Psoas muscle (tissue), 8 donors: Measurements from ENCODE around the gene KDM4C. TPM values are rescaled to one million over a fixed set of nuclear protein-coding genes. Genes with fewer than 3 reads are reported as not detected.

Experiments used
- ATAC-seq, 4 donors: fragments of 200-7000 bp; cut with Tn5 transposase; one replicate each; pipeline ENCODE4 v1.9.1; 2020; ENCODE audit warnings: moderate library complexity in 3 of 4, mild to moderate bottlenecking in 2 of 4
- DNase-seq, 2 donors: peaks; one replicate each; pipeline ENCODE4 v3.0.0-alpha.2; 2020
- H3K27ac ChIP-seq: fragments of 200-600 bp; one replicate; pipeline ENCODE4 v1.8.0; 2022
- H3K27me3 ChIP-seq, 3 donors: fragments of 200-600 bp in 1 of 3; one replicate each; pipeline versions ENCODE4 v1.6.1 to v1.8.0; 2013 to 2022; ENCODE audit warnings: low read length in 2 of 3, mild to moderate bottlenecking in 2 of 3, moderate library complexity in 1 of 3; ENCODE audit not compliant: insufficient read depth in 3 of 3
- H3K36me3 ChIP-seq, 2 donors: fragments of 200-600 bp in 1 of 2; one replicate each; pipeline versions ENCODE4 v1.6.1 to v1.8.0; 2013 to 2022; ENCODE audit warnings: low read depth in 1 of 2, mild to moderate bottlenecking in 1 of 2, moderate library complexity in 1 of 2; ENCODE audit not compliant: insufficient read depth in 1 of 2
- H3K4me1 ChIP-seq: fragments of 200-600 bp; one replicate; pipeline ENCODE4 v1.8.0; 2022
- H3K4me3 ChIP-seq: fragments of 200-600 bp; one replicate; pipeline ENCODE4 v1.8.0; 2022; ENCODE audit warnings: mild to moderate bottlenecking
- H3K9me3 ChIP-seq: fragments of 200-600 bp; one replicate; pipeline ENCODE4 v1.8.0; 2022
- WGBS, 3 donors: extraction: QIAGEN DNeasy Blood & Tissue Kit; methylation state at CpG; one replicate each; pipeline versions ENCODE4 v1.1.6 to v1.1.7; 2013; 5-methylcytosine and 5-hydroxymethylcytosine counted together
- intact Hi-C, 2 donors: fragments of 100-400 bp; cut with DNase I; formaldehyde crosslinking; loops; one replicate each; pipeline versions ENCODE4 v1.11.0 to v1.14.2; 2022
- polyA plus RNA-seq, 3 donors: library from polyadenylated mRNA; stranded (reverse); fragments of 200-250 nt; gene quantifications; one replicate each; pipeline ENCODE4 v1.2.3, GENCODE V29; 2013
- total RNA-seq, 4 donors: library from RNA; stranded (reverse); fragmentation: NEBNext Ultra II Directional in 2 of 4; extraction: Animal tissue kit (Norgen Biotek cat#: 25700) in 2 of 4; gene quantifications; one replicate each; pipeline versions ENCODE4 v1.2.1 to v1.2.4, GENCODE V29; 2021 to 2023
- TF ChIP-seq, protein P1 (sequence below): fragments of 200-600 bp; IDR thresholded peaks from one replicate; pipeline ENCODE4 v1.8.0; 2022; ENCODE audit warnings: antibody characterized with exemption
- donor health status: healthy with polysubstance abuse.
- donor health status: DM: no; HTN: no; CAD: no; lungs with moderate emphysema.
- donor health status: Bipolar disorder and iron deficiency.
- donor health status: healthy.
- donor health status: DM: yes; HTN: yes; CAD: no.
- donor health status: DM: no; HTN: no; CAD: no.
- donor health status: DM: no; HTN: no; CAD: no.
- donor health status: DM: yes; HTN: yes; CAD: no.

The KDM4C gene
- total and polyA plus RNA-seq, 7 donors, result 2.7 to 13.0 (median 10.1) TPM

DNA sequence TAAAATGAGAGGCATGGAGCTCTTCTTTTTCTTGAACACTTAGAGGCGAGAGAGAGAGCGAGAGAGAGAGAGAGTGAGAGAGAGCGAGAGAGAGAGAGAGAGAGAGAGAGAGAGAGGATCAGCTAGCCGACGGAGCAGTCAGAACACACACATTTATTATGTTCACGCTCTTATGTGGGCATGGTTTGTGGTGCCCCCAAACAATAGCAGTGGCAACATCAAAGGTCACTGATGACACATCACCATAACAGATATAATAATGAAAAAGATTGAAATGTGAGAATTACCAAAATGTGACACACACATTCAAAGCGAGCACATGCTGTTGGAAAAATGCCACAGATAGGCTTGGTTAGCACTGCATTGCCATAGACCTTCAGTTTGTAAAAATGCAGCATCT lies 116.1 kb downstream of the KDM4C start:
- WGBS, 3 donors, result 40 to 60% (median 46%) methylated on average over 5 to 7 of the region's 7 CpGs
- intact Hi-C loops, result no loop called here

DNA sequence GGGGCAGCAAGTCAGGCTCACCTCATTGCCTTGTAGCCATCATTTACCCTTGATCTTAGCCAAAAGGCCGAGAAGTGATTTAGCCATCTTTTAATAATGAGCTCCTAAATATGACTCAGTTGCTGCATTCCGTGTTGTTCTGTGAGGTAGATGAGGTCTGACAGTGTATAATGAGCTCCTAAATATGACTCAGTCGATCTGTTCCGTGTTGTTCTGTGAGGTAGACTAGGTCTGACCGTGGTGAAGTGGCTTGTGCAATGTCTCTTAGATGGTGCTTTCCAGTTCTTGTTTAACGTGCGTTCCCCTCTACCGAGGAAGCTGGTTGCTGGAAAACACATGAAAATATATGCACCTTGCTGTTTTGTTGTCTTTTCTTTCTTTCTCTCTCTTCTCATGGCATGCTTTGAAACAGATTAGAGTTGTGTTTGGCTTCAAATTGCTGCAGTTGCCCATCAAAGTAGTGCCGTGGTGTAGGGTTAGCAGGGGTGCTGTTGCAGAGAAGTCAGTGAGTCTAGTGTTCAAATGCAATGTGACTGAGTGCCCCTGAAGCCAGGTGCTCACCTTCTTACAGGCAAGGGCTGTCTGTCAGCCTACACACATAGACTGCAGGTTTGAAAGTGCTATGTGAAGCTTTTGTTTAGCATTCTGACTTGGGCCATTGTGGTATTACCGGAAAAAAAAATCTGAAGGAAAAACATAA lies 118.6 kb downstream of the KDM4C start:
- Histone ChIP-seq H3K36me3 (no peaks in the 10 kb centered on the region), H3K27ac (no peak overlapping the region), H3K4me3 (no peak overlapping the region), H3K27me3 (peaks cover 0 to 2% (median 0%) of the 10 kb centered on the region in 3 donors), H3K9me3 (no peaks in the 10 kb centered on the region), H3K4me1 (no peaks in the 10 kb centered on the region)
- ATAC-seq (no peak), DNase-seq (no peak)
- intact Hi-C loops, result no loop called here
- WGBS, 3 donors, result 95 to 97% (median 97%) methylated on average over 10 of the region's 10 CpGs
- TF ChIP-seq, protein P1, sequence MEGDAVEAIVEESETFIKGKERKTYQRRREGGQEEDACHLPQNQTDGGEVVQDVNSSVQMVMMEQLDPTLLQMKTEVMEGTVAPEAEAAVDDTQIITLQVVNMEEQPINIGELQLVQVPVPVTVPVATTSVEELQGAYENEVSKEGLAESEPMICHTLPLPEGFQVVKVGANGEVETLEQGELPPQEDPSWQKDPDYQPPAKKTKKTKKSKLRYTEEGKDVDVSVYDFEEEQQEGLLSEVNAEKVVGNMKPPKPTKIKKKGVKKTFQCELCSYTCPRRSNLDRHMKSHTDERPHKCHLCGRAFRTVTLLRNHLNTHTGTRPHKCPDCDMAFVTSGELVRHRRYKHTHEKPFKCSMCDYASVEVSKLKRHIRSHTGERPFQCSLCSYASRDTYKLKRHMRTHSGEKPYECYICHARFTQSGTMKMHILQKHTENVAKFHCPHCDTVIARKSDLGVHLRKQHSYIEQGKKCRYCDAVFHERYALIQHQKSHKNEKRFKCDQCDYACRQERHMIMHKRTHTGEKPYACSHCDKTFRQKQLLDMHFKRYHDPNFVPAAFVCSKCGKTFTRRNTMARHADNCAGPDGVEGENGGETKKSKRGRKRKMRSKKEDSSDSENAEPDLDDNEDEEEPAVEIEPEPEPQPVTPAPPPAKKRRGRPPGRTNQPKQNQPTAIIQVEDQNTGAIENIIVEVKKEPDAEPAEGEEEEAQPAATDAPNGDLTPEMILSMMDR, result no peak

More for the DNA sequence above, 116.1 kb downstream of the KDM4C start:
- Histone ChIP-seq H3K27ac (no peak overlapping the region), H3K36me3 (no peaks in the 10 kb centered on the region), H3K27me3 (peaks cover 0 to 2% (median 0%) of the 10 kb centered on the region in 3 donors), H3K9me3 (no peaks in the 10 kb centered on the region), H3K4me1 (no peaks in the 10 kb centered on the region), H3K4me3 (no peak overlapping the region)
- DNase-seq, result no peak
- peak in 3 of 4 donors; percentile 31 to 41 (median 38) for ATAC-seq
- TF ChIP-seq, protein P1, result no peak

DNA sequence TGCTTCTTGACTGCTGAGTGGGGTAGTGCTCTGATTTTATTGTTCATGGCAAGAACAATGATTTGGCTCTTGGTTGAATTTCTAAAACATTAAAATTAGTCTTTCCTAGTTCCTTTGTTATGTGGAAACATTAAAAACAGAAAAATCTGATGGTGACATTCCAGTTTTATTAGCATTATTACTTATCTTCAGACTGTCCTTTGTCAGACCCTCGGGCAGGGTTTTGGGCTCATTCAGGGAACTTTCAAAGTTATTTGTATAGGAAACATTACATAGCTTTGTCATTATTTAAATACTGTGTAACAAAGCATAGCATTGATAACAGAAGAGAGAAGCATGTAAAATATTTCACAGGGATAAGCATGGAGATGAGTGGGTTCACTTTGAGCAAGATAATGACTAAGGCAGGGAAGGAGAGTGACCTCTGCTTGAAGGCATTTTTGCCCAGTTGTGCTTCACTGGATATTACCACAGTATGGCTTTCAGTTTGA lies 119.9 kb downstream of the KDM4C start:
- ATAC-seq (peak in 2 of 4 donors; percentile 27 to 40), DNase-seq (no peak)
- no peak overlapping the region for H3K4me3 ChIP-seq
- no peak overlapping the region for H3K27ac ChIP-seq
- no peaks in the 10 kb centered on the region for H3K9me3 ChIP-seq
- no peaks in the 10 kb centered on the region for H3K36me3 ChIP-seq
- TF ChIP-seq, protein P1, result no peak
- 72 to 100% (median 82%) methylated on average over 1 of the region's 1 CpG for WGBS, 3 donors
- intact Hi-C loops, result no loop called here
- H3K27me3 ChIP-seq, result peaks cover 0 to 2% (median 0%) of the 10 kb centered on the region in 3 donors
- H3K4me1 ChIP-seq, result no peaks in the 10 kb centered on the region

DNA sequence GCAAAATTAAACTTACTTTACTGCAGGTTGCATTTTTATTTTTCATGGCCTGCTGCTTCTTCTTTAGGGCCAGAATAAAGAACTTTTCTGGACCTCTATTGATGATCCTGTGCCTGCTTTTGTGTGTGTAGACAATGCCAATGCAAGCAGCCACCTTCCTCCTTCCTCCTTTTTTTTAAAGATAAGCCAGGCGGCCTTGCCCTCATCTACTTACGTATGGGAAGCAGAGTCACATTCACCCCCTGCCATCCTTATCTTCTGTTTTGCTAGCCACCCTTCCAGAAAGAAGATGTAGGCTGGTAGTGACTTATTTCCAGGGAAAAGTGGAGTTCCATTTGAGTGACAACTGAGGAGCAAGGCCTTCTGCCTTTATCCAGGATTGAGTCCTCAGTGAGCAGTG lies 122.9 kb downstream of the KDM4C start:
- Histone ChIP-seq H3K27me3 (no peaks in the 10 kb centered on the region), H3K9me3 (no peaks in the 10 kb centered on the region), H3K4me3 (no peak overlapping the region), H3K27ac (no peak overlapping the region), H3K36me3 (no peaks in the 10 kb centered on the region), H3K4me1 (no peaks in the 10 kb centered on the region)
- TF ChIP-seq, protein P1, result no peak
- DNase-seq (no peak), ATAC-seq (no peak)
- 93 to 100% (median 98%) methylated on average over 2 of the region's 2 CpGs for WGBS, 3 donors
- intact Hi-C loops, result no loop called here
